Right atrium auricular region (tissue), 2 donors: ENCODE data around the gene TAS1R1. TPM values are rescaled to one million over a fixed set of nuclear protein-coding genes. Genes with fewer than 3 reads are reported as not detected.
A peak's percentile ranks its signal among the peaks of the same experiment; 100 is the strongest.

Source experiments
- DNase-seq: peaks from one replicate; pipeline ENCODE4 v3.0.0-alpha.2; 2019; ENCODE audit warnings: low spot score
- H3K27ac ChIP-seq, 2 donors: fragments of 200-600 bp; sonication (generic); 1 replicate in 1 of 2; 2 replicates in 1 of 2; pipeline ENCODE4 v1.5.1; 2016 to 2019
- H3K27me3 ChIP-seq, 2 donors: fragments of 200-600 bp; sonication (generic); one replicate each; pipeline versions ENCODE4 v1.5.1 to v1.6.0; 2017 to 2019
- H3K36me3 ChIP-seq: fragments of 200-600 bp; sonication (generic); one replicate; pipeline ENCODE4 v1.5.1; 2016
- H3K4me1 ChIP-seq, 2 donors: fragments of 200-600 bp; sonication (generic); one replicate each; pipeline versions ENCODE4 v1.5.1 to v1.6.0; 2017 to 2019
- H3K4me3 ChIP-seq, 2 donors: fragments of 200-600 bp; sonication (generic); 1 replicate in 1 of 2; 2 replicates in 1 of 2; pipeline ENCODE4 v1.5.1; 2017 to 2019; ENCODE audit warnings: mild to moderate bottlenecking in 1 of 2, moderate library complexity in 1 of 2
- H3K9me3 ChIP-seq, 2 donors: fragments of 200-600 bp; sonication (generic); one replicate each; pipeline ENCODE4 v1.5.1; 2019
- total RNA-seq, 2 donors: library from RNA; depleted of rRNA; stranded (reverse); fragments of >200 nt; gene quantifications; one replicate each; pipeline ENCODE4 v1.1.0, GENCODE V29; 2016
- TF ChIP-seq, protein P1 (sequence below), 2 donors: fragments of 200-600 bp; sonication (generic); IDR thresholded peaks; one replicate each; pipeline ENCODE4 v1.5.1; 2019; ENCODE audit warnings: antibody characterized with exemption in 2 of 2

TAS1R1 gene
- total RNA-seq, 2 donors from 2014 or later = not detected

DNA sequence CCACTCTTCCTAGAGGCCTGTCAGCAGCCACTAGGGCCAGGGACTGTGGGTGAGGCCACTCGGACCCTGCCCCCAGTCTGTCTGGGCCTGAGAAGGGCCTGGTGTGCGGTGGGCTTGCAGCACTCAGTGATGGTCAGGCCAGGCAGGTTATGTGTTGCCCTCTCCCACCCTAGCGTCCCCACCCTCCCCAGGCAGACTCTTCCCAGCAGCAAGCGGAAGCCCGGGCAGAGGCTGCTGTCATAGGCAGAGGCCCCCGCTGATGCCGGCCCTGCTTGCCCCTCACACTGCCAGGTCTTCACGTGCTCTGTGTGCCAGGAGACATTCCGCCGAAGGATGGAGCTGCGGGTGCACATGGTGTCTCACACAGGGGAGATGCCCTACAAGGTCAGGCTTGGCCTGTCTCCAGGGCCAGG lies 31.3 kb downstream of the TAS1R1 start:
- TF ChIP-seq, protein P1, sequence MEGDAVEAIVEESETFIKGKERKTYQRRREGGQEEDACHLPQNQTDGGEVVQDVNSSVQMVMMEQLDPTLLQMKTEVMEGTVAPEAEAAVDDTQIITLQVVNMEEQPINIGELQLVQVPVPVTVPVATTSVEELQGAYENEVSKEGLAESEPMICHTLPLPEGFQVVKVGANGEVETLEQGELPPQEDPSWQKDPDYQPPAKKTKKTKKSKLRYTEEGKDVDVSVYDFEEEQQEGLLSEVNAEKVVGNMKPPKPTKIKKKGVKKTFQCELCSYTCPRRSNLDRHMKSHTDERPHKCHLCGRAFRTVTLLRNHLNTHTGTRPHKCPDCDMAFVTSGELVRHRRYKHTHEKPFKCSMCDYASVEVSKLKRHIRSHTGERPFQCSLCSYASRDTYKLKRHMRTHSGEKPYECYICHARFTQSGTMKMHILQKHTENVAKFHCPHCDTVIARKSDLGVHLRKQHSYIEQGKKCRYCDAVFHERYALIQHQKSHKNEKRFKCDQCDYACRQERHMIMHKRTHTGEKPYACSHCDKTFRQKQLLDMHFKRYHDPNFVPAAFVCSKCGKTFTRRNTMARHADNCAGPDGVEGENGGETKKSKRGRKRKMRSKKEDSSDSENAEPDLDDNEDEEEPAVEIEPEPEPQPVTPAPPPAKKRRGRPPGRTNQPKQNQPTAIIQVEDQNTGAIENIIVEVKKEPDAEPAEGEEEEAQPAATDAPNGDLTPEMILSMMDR (IDR thresholded peaks at IDR 0.05) = no peak
- H3K36me3 ChIP-seq = peaks cover 36% of the 10 kb centered on the region
- H3K27ac ChIP-seq = peak overlapping the region; percentile 36 to 53
- no peak overlapping the region for H3K4me3 ChIP-seq
- no peaks in the 10 kb centered on the region for H3K27me3 ChIP-seq
- no peaks in the 10 kb centered on the region for H3K9me3 ChIP-seq
- no peak for DNase-seq
- H3K4me1 ChIP-seq = peaks cover 0 to 68% of the 10 kb centered on the region in 2 donors

DNA sequence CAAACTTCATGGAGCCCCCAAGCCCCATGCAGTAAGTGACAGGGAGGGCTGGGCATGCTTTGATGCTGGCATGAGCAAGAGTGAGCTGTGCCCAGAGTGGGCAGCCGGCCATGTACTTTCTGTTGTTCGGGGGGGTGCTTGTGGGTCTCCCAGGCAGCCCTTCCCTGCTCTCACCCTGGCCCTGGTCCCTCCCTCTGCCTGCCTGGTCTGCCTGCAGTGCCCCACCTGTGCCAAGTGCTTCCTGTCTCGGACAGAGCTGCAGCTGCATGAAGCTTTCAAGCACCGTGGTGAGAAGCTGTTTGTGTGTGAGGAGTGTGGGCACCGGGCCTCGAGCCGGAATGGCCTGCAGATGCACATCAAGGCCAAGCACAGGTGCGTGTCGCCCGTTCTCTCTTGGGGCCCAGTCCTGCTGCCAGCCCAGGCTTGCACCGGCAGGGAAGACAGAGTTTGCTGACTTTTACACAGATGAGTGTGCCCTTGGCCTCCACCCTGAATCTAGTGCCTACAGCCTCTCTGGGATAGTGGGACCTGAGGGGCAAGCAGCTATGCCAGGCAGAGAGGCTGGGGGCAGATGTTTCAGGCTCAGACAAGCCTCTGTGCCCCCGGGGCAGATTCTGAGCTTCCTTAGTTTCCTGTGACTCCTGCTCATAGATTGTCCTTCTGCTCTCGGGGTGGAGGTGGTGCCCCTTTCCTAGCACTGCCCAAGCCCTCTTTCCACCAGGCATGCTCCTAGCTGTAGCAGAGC lies 32.3 kb downstream of the TAS1R1 start:
- H3K4me1 ChIP-seq = peaks cover 0 to 68% of the 10 kb centered on the region in 2 donors
- TF ChIP-seq, protein P1 (IDR thresholded peaks at IDR 0.05) = no peak
- no peak for DNase-seq
- no peaks in the 10 kb centered on the region for H3K9me3 ChIP-seq
- peaks cover 46% of the 10 kb centered on the region for H3K36me3 ChIP-seq
- H3K27me3 ChIP-seq = no peaks in the 10 kb centered on the region
- peak overlapping the region; percentile 36 to 53 for H3K27ac ChIP-seq
- no peak overlapping the region for H3K4me3 ChIP-seq

DNA sequence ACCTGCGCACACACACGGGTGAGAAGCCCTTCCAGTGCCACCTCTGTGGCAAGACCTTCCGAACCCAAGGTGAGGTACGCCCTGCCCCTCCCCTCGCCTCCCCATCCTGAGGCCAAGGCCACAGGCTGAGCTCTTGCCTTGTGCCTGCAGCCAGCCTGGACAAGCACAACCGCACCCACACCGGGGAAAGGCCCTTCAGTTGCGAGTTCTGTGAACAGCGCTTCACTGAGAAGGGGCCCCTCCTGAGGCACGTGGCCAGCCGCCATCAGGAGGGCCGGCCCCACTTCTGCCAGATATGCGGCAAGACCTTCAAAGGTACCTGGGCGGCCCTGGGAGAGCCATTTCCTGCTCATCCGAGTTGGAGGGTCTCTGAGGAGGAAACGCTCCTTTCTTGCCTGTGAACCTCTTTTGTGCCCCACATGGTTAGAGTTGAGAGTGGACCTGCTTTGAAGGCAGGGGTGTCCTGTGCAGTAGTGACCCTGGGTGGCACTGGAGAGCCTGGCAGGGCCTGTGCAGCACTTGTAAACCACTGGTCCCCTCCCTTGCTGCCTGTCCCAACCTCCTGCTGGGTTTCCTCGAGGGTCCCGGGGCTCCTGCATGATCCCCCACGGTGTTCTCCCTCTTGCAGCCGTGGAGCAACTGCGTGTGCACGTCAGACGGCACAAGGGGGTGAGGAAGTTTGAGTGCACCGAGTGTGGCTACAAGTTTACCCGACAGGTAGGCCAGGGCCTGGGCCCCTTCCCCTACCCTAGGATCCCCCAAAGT lies 33.2 kb downstream of the TAS1R1 start:
- Histone ChIP-seq H3K4me3 (no peak overlapping the region), H3K4me1 (peaks cover 0 to 77% of the 10 kb centered on the region in 2 donors), H3K27ac (peak overlapping the region in 1 of 2 donors; percentile 27), H3K9me3 (no peaks in the 10 kb centered on the region), H3K36me3 (peaks cover 55% of the 10 kb centered on the region), H3K27me3 (no peaks in the 10 kb centered on the region)
- TF ChIP-seq, protein P1 (IDR thresholded peaks at IDR 0.05) = no peak
- DNase-seq = no peak

DNA sequence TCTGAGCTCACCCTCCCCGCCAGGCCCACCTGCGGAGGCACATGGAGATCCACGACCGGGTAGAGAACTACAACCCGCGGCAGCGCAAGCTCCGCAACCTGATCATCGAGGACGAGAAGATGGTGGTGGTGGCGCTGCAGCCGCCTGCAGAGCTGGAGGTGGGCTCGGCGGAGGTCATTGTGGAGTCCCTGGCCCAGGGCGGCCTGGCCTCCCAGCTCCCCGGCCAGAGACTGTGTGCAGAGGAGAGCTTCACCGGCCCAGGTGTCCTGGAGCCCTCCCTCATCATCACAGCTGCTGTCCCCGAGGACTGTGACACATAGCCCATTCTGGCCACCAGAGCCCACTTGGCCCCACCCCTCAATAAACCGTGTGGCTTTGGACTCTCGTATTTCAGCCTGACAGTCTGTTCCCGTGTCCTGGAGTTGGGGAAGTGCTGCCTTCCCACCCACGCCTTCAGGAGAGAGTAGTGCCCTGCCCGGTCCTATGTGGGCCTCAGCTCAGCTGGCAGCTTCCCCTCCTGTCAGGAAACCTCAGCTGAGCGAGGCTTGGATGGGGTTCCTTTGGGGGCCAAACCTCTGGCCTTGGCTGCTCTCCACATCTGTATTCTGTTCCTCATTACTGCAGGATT lies 33.9 kb downstream of the TAS1R1 start:
- TF ChIP-seq, protein P1 (IDR thresholded peaks at IDR 0.05) = no peak
- H3K27me3 ChIP-seq = no peaks in the 10 kb centered on the region
- no peaks in the 10 kb centered on the region for H3K9me3 ChIP-seq
- peak overlapping the region in 1 of 2 donors; percentile 27 for H3K27ac ChIP-seq
- peaks cover 0 to 77% of the 10 kb centered on the region in 2 donors for H3K4me1 ChIP-seq
- peaks cover 62% of the 10 kb centered on the region for H3K36me3 ChIP-seq
- no peak for DNase-seq
- H3K4me3 ChIP-seq = no peak overlapping the region

DNA sequence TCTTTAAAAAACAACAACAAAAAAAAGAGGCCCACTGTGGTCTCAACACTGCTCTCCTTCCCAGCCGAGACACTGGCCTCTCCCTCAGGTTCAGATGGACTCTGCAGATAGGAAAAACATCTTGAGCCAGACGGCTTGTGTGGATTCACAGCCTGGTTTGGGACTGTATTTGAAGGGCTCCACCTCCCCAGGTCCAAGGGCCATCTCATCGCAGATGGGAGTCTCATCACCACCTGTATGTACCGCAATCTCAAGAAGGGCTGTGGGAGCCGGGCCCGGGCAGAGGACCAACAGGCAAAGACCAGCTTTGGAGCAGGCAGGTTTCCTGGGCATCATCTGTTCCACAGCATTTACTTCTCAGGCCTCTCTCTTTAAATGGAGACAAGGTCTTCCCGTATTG lies 34.9 kb downstream of the TAS1R1 start:
- H3K4me3 ChIP-seq = no peak overlapping the region
- H3K4me1 ChIP-seq = peaks cover 0 to 72% of the 10 kb centered on the region in 2 donors
- H3K9me3 ChIP-seq = no peaks in the 10 kb centered on the region
- peaks cover 72% of the 10 kb centered on the region for H3K36me3 ChIP-seq
- H3K27me3 ChIP-seq = no peaks in the 10 kb centered on the region
- no peak overlapping the region for H3K27ac ChIP-seq
- no peak for DNase-seq
- TF ChIP-seq, protein P1 (IDR thresholded peaks at IDR 0.05) = no peak
